GM21529 (cell line): Measurements from ENCODE around the gene PIEZO2.
"Not testable (repeated sequence)": the region's sequence is repeated elsewhere in the genome, so short reads cannot be mapped to it uniquely, and the experiment has no call there.

Source experiments
- ATAC-seq: cut with Tn5 transposase; IDR thresholded peaks from one replicate; pipeline ENCODE4 v1.9.1; 2021; ENCODE audit not compliant: unreplicated experiment

Gene PIEZO2

DNA sequence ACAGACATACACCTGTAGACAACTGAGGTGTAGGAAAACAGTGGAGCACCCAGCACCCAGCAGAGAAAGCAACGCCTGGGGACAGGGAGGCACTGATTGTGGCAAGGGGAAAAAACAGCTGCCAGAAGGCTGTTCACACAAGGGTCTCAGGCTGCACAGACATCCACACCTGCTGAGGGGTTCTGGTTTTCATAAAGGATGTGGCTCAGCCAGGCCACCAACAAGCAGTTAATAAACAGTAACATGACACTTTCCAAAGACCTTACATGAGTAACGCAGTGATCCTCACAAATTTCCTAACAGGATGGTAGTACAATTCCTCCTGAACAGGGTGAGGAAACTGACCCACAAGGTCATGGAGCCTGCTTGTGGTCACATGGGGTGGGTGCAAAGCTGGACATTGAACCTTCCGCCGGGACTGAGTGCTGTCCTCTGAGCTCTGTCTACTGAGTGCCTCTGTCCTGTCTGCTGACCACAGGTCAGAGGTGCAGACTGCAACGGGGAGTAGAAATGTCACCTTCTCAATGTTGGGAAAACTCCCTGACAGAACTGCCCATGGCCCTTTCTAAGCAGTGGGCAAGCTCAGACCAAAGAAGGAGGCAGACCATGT is 506.3 kb downstream of the PIEZO2 start:
- ATAC-seq = not testable (repeated sequence)

DNA sequence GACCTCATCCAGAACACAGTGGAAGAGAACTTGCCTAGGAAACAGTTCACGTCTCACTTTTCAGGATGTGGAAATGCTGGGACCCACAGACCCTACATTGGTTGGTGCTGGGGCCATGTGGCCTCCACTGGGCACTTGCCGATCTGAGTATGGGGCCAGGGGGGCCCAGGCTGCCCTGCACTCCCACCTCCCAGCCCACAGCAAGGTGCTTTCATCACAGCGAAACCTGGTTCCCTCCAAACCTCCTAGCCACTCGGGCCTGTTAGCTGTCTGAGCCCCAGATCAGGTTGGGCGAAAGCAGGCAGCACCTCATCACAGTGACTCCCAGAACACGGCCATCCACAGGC is 510.9 kb downstream of the PIEZO2 start:
- ATAC-seq = not testable (repeated sequence)

DNA sequence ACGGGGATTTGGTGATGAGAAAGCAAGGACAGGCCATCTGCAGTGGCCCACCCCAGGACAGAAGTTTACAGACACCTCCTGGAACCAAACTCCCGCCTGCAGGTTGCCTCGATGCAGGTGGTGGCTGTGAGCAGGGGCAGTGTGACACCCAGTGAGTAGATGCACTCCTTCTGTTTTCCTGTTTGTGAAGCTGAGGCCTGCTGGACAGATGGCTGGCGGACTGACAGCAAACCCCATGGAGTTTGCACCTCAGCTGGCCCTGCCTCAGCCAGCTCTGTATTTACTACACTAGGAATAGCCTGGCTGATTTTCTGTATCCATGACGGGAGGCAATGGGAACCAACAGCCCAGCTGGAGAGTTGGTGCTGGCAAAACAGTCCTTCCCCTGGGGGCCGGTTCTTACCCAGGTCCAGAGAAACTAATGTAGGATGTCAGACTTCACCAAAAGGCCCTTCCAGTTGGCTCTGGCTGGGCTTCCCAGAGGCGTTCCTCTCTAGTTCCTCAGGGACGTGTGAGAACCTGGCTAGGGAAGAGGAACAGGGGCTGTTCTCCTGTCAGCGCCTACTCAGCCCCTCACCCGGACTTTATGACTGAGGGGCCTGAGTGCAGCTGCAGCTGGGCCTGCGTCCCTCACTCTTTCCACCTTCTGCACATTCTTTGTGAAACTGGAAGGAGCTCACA is 511.4 kb downstream of the PIEZO2 start:
- ATAC-seq = not testable (repeated sequence)

DNA sequence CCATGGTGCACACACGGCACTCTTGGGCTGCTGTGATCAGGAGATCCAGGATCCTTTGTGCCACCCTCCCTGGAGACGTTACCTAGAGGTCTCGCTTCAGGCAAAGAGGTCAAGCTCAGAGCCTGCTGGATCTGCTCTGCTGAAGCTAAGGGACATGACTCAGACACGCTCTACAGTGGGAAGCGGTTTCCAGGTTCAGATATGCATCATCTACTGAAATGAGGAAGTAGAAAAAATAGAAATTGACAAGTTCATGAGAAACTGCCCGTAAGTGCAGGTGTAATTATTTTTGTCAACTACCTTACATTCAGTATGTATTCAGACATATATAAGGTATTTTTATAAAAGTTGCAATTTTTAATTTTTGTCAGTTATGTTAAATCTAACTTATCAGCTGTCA is 520.3 kb downstream of the PIEZO2 start:
- peak; percentile 98 for ATAC-seq

DNA sequence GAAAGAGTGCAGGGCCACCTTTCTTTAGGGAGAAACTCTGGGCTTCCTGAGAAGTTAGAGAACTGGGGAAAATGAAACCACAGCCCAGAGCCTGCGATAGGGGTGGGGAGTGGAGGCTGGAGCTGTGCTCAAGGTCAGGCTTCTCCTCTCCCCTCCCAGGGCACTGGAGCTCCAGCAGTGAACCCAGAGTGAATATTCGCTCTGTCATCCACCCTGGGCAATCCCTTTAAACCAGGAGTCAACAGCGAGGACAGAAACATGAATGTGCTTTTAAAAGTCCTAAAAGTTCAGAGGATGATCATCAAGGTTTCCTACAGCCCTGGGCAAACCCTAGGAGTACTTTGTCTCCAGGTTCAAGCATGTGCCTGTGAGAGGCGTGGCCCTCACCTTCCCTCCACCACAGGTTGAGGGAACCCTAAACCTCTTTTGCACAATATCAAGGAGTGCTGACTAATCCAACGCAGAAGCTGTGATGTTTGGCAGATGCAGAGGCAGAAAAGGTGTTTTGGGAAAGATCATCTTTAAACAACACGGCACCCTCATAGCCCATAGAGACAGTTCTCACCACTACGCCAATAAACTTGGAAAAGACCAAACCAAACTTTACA is 522.7 kb downstream of the PIEZO2 start:
- not testable (repeated sequence) for ATAC-seq

DNA sequence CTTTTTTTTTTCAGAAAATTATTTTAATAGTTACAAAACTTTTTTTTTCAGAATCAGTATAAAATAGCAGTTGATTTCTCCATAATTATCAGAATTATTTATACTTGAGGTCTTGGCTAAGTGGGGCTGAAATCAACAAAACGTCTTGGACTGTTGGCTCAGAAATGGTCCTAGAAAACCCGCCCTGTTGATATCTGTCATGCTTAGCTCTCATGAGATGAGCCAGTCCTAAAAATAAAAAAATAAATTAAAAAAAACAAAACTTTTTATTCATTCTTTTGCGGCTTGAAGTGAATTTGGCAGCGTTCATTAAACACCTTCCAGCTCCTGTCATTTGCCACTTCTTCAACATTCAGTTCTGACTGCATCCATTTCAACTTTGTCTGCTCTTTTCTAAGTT is 525.8 kb downstream of the PIEZO2 start:
- not testable (repeated sequence) for ATAC-seq

DNA sequence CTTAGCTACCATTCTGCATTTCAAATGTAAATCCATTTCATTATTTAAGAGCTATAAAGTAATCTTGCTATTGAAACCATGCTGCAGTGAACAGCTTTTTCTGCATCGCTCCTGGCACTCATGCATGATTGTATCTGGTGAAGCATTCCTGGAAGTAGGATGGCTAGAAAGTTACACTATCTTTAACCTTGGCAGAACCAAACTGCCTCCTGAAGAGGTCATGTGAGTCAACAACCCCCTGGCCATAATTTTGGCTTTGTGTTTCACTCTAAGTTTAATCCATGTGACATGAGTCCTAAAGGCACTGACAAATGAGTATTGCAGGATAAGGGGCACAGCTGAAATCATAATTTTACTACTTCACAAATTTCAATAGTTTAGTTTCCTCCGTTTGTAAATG is 526.4 kb downstream of the PIEZO2 start:
- ATAC-seq = not testable (repeated sequence)

DNA sequence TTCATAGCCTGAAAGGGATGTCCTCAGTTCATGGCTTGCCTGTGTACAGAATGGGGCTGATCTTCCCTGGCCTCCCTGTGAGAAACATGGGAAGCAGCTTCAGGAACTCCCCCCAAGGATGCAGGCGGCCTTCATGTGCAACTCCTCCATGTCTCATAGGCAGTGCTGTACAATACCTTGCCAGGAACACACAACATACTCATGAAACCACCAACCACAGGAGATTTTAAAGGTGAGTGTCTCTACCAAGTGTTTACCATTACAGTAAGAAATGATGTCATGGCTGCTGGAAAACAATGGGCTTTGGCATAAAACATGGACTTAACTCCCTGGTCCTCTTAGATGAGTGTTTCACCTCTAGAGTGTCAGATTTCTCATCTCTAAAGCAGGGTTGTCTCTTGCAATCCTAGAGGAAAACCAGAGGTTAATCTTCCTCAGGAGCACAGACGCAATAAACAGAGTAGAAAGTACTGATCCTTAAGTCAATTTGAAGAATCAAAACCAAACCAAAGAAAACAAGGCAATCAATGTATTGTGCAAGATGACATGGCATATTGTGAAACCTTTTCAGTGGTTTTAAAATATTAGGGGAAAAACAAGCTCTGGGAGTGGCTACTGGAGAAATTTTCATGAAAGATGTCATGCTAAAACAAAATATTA is 528.6 kb downstream of the PIEZO2 start:
- not testable (repeated sequence) for ATAC-seq
